ENCODE measurements around the gene TBX15. TPM values are rescaled to one million over a fixed set of nuclear protein-coding genes. Genes with fewer than 3 reads are reported as not detected.

TBX15 gene
- total and polyA plus RNA-seq, 9 donors = 0.08 to 0.60 (median 0.20) TPM; not detected in 1

- no peaks in the 10 kb centered on the region for H3K27me3 ChIP-seq
- intact Hi-C loops (cut with DNase I) = no loop called here
- H3K36me3 ChIP-seq = no peaks in the 10 kb centered on the region
- H3K4me3 ChIP-seq = no peak overlapping the region
- no peak for TF ChIP-seq POLR2A (IDR thresholded peaks at IDR 0.05)
- TF ChIP-seq CTCF (IDR thresholded peaks at IDR 0.05) = no peak
- TF ChIP-seq EP300 (IDR thresholded peaks at IDR 0.05) = no peak
- 4 to 5% (median 4%) methylated on average over 44 of the region's 44 CpGs for WGBS, 3 donors
- DNase-seq = no peak
- H3K4me1 ChIP-seq (ENCODE audit: insufficient read depth) = peaks cover 5% of the 10 kb centered on the region
- no peak overlapping the region for H3K27ac ChIP-seq
- no peaks in the 10 kb centered on the region for H3K9me3 ChIP-seq
These were observed 12.4 kb upstream of the TBX15 start for GRCh38 chr1:119000371-119001180.

- Histone ChIP-seq H3K9me3 (no peaks in the 10 kb centered on the region), H3K4me3 (no peak overlapping the region), H3K36me3 (no peaks in the 10 kb centered on the region), H3K4me1 (ENCODE audit: insufficient read depth) (peaks cover 5% of the 10 kb centered on the region), H3K27me3 (no peaks in the 10 kb centered on the region), H3K27ac (no peak overlapping the region)
- 10% methylated on average over 26 to 27 of the region's 27 CpGs for WGBS, 3 donors
- no peak for TF ChIP-seq POLR2A (IDR thresholded peaks at IDR 0.05)
- no peak for TF ChIP-seq CTCF (IDR thresholded peaks at IDR 0.05)
- no peak for TF ChIP-seq EP300 (IDR thresholded peaks at IDR 0.05)
- DNase-seq = no peak
- intact Hi-C loops (cut with DNase I) = no loop called here
These were observed 11.4 kb upstream of the TBX15 start for GRCh38 chr1:118999348-119000071.

GRCh38 chr1:118998171-118998570 lies 10.0 kb upstream of the TBX15 start:
- no peak for DNase-seq
- 25 to 45% (median 42%) methylated on average over 2 of the region's 2 CpGs for WGBS, 3 donors
- intact Hi-C loops (cut with DNase I) = no loop called here
- TF ChIP-seq EP300 (IDR thresholded peaks at IDR 0.05) (no peak), POLR2A (IDR thresholded peaks at IDR 0.05) (no peak), CTCF (IDR thresholded peaks at IDR 0.05) (no peak)
- Histone ChIP-seq H3K36me3 (no peaks in the 10 kb centered on the region), H3K27me3 (no peaks in the 10 kb centered on the region), H3K9me3 (no peaks in the 10 kb centered on the region), H3K4me1 (ENCODE audit: insufficient read depth) (peaks cover 5% of the 10 kb centered on the region), H3K4me3 (no peak overlapping the region), H3K27ac (no peak overlapping the region)

DNA sequence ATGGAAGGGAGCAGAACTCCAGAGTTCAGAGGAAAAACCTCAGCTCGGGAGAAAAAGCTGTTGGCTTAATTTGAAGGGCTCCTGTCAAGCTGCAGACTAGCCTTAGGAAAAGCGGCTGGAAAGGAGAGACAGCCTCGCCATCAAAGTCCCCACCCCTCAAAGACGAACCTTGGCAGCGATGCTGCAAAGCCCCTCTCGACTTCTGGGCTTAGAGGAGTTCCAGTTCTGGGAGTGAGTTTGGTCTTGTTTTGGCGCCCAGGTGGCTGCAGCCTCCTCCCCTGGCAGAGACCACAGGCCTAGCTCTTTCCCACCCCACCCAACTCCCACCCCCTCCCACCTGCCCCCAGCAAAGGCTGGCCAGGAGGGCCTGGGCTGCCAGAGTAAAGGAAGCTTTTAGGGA lies 9.1 kb upstream of the TBX15 start:
- Histone ChIP-seq H3K27me3 (no peaks in the 10 kb centered on the region), H3K27ac (no peak overlapping the region), H3K4me3 (no peak overlapping the region), H3K9me3 (no peaks in the 10 kb centered on the region), H3K4me1 (ENCODE audit: insufficient read depth) (peaks cover 5% of the 10 kb centered on the region), H3K36me3 (no peaks in the 10 kb centered on the region)
- TF ChIP-seq EP300 (IDR thresholded peaks at IDR 0.05) = no peak
- TF ChIP-seq CTCF (IDR thresholded peaks at IDR 0.05) = no peak
- TF ChIP-seq POLR2A (IDR thresholded peaks at IDR 0.05) = no peak
- intact Hi-C loops (cut with DNase I) = no loop called here
- DNase-seq = no peak
- WGBS, 3 donors = 14 to 26% (median 15%) methylated on average over 7 of the region's 7 CpGs
